Tibial nerve (tissue), 4 donors: ENCODE data around the gene TTLL13. TPM values are rescaled to one million over a fixed set of nuclear protein-coding genes. Genes with fewer than 3 reads are reported as not detected.

ENCODE experiments used
- DNase-seq, 2 donors: peaks; one replicate each; pipeline ENCODE4 v3.0.0-alpha.2; 2019; ENCODE audit warnings: low spot score in 2 of 2
- H3K27ac ChIP-seq, 4 donors: fragments of 200-600 bp; sonication (generic) in 3 of 4; one replicate each; pipeline ENCODE4 v1.5.1; 2017 to 2019; ENCODE audit warnings: mild to moderate bottlenecking in 1 of 4
- H3K27me3 ChIP-seq, 2 donors: fragments of 200-600 bp; sonication (generic) in 1 of 2; one replicate each; pipeline versions ENCODE4 v1.5.1 to v1.6.0; 2017 to 2019
- H3K36me3 ChIP-seq, 3 donors: fragments of 200-600 bp; sonication (generic); one replicate each; pipeline ENCODE4 v1.5.1; 2018 to 2019
- H3K4me1 ChIP-seq, 4 donors: fragments of 200-600 bp; sonication (generic) in 3 of 4; one replicate each; pipeline ENCODE4 v1.5.1; 2017 to 2019
- H3K4me3 ChIP-seq, 4 donors: fragments of 200-600 bp; sonication (generic) in 3 of 4; one replicate each; pipeline ENCODE4 v1.5.1; 2017 to 2019; ENCODE audit warnings: mild to moderate bottlenecking in 1 of 4, moderate library complexity in 1 of 4
- H3K9me3 ChIP-seq, 4 donors: fragments of 200-600 bp; sonication (generic) in 3 of 4; one replicate each; pipeline ENCODE4 v1.5.1; 2017 to 2019
- CTCF ChIP-seq, 5 experiments: fragments of 200-600 bp in 3 of 5; fragments of 450-650 bp in 2 of 5; sonication (generic) in 3 of 5; IDR thresholded peaks; one replicate each; pipeline ENCODE4 v1.5.1; 2016 to 2019; ENCODE audit warnings: antibody characterized with exemption in 5 of 5, mild to moderate bottlenecking in 3 of 5, moderate library complexity in 2 of 5
- EP300 ChIP-seq, 2 donors: sonication (generic); formaldehyde crosslinking; IDR thresholded peaks; one replicate each; pipeline ENCODE4 v1.6.1; 2017; ENCODE audit warnings: antibody characterized with exemption in 2 of 2, mild to moderate bottlenecking in 1 of 2
- POLR2A ChIP-seq, 2 donors: fragments of 450-650 bp; IDR thresholded peaks; one replicate each; pipeline ENCODE4 v1.6.1; 2017; ENCODE audit warnings: antibody characterized with exemption in 2 of 2, mild to moderate bottlenecking in 2 of 2, moderate library complexity in 2 of 2
- WGBS, 2 donors: methylation state at CpG; one replicate each; pipeline ENCODE4 v1.1.5; 2018; 5-methylcytosine and 5-hydroxymethylcytosine counted together
- total RNA-seq, 4 donors: library from RNA; depleted of rRNA; stranded (reverse); fragments of >200 nt; gene quantifications; one replicate each; pipeline ENCODE4 v1.1.0, GENCODE V29; 2016

TTLL13 gene
- total RNA-seq, 4 donors from 2014 or later, result 0.60 TPM; not detected in 3

- Histone ChIP-seq H3K9me3 (no peaks in the 10 kb centered on the region), H3K36me3 (peaks cover 0 to 61% (median 5%) of the 10 kb centered on the region in 3 donors), H3K4me3 (no peak overlapping the region), H3K27ac (peak overlapping the region in 3 of 4 donors; percentile 54 to 96 (median 75)), H3K4me1 (peaks cover 0 to 41% (median 27%) of the 10 kb centered on the region in 4 donors), H3K27me3 (no peaks in the 10 kb centered on the region)
- DNase-seq, result no peak
- TF ChIP-seq POLR2A (IDR thresholded peaks at IDR 0.05) (no peak), EP300 (IDR thresholded peaks at IDR 0.05) (no peak)
- 67 to 70% methylated on average over 27 of the region's 27 CpGs for WGBS, 2 donors
Measured at GRCh38 chr15:90231028-90232017, 18.0 kb upstream of the TTLL13 start.

DNA sequence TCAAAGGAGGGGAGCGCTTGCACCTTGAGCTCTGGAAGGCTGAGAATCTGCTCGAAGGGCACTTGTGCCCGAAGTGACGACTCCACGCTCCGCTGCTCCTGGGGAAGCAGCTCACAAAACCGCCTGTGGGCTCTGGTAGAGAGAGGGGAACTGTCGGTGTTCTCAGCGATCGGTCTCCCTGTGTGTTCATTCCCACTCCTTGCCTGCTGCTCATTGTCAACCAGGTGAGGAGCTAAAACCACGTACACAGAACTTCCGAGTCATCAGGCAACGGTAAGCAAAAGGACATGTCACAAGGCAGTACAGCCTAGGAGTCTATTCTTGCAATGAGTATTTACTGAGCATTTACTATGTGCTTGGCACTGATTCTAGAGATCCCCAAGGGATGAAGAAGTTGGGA is 17.2 kb upstream of the TTLL13 start:
- no peak for TF ChIP-seq EP300 (IDR thresholded peaks at IDR 0.05)
- no peak for TF ChIP-seq CTCF (IDR thresholded peaks at IDR 0.05)
- TF ChIP-seq POLR2A (IDR thresholded peaks at IDR 0.05), result no peak
- peaks cover 0 to 61% (median 3%) of the 10 kb centered on the region in 3 donors for H3K36me3 ChIP-seq
- no peaks in the 10 kb centered on the region for H3K27me3 ChIP-seq
- peaks cover 0 to 41% (median 27%) of the 10 kb centered on the region in 4 donors for H3K4me1 ChIP-seq
- no peak for DNase-seq
- H3K4me3 ChIP-seq, result peak overlapping the region in 2 of 4 donors; percentile 78 to 83
- WGBS, 2 donors, result 82 to 88% methylated on average over 13 of the region's 13 CpGs
- no peaks in the 10 kb centered on the region for H3K9me3 ChIP-seq
- H3K27ac ChIP-seq, result peak overlapping the region in 2 of 4 donors; percentile 75 to 96

DNA sequence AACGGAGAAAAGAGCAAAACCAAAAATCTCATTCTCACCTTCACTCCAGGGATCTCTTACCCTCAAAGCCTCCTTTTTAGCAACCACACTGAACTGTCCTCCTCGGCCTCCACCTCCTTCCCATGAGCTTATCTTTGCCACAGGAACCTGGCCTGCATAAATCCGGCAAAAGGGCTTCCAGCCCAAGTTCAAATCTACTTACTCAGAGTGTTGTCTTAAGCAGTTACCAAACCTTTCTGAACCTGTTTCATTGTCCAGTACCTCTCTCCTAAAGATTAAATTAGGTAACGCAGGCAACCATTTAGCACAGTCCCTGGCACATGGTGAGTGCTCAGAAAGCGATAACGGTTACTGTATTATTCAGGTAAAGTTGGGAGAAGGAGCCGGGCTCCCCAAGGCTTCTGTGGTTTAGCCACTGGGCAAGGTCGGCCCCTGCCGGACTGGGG is 16.4 kb upstream of the TTLL13 start:
- H3K4me3 ChIP-seq, result peak overlapping the region; percentile 54 to 87 (median 80)
- peak overlapping the region; percentile 52 to 96 (median 92) for H3K27ac ChIP-seq
- TF ChIP-seq EP300 (IDR thresholded peaks at IDR 0.05) (no peak), CTCF (IDR thresholded peaks at IDR 0.05) (peak in 2 of 5 experiments; percentile 42 to 71)
- DNase-seq, result no peak
- peaks cover 0 to 41% (median 27%) of the 10 kb centered on the region in 4 donors for H3K4me1 ChIP-seq
- no peaks in the 10 kb centered on the region for H3K9me3 ChIP-seq
- peaks cover 0 to 61% (median 3%) of the 10 kb centered on the region in 3 donors for H3K36me3 ChIP-seq
- H3K27me3 ChIP-seq, result no peaks in the 10 kb centered on the region
- WGBS, 2 donors, result 11 to 15% methylated on average over 9 of the region's 9 CpGs

- WGBS, 2 donors, result 0 to 1% methylated on average over 20 to 31 of the region's 63 CpGs
- no peaks in the 10 kb centered on the region for H3K27me3 ChIP-seq
- TF ChIP-seq CTCF (IDR thresholded peaks at IDR 0.05), result peak in 4 of 5 experiments; percentile 19 to 72 (median 46)
- peak; percentile 39 to 72 for TF ChIP-seq POLR2A (IDR thresholded peaks at IDR 0.05)
- TF ChIP-seq EP300 (IDR thresholded peaks at IDR 0.05), result peak; percentile 34 to 91
- no peaks in the 10 kb centered on the region for H3K9me3 ChIP-seq
- H3K27ac ChIP-seq, result peak within 1 kb of the TSS; percentile 70 to 96 (median 92)
- H3K4me3 ChIP-seq, result peak within 1 kb of the TSS; percentile 54 to 87 (median 80)
- peaks cover 0 to 61% (median 3%) of the 10 kb centered on the region in 3 donors for H3K36me3 ChIP-seq
- peaks cover 0 to 41% (median 27%) of the 10 kb centered on the region in 4 donors for H3K4me1 ChIP-seq
- peak; percentile 91 to 93 for DNase-seq
Measured at GRCh38 chr15:90233387-90234095, 15.8 kb upstream of the TTLL13 start, which contains the start of gene CIB1. Gene CIB1, minus strand, starts transcription at chr15:90233941. Its CDS starts 56 bp downstream, at chr15:90233885.
